Loucy (cell line): ENCODE results near the gene STAT3.
"Not testable (repeated sequence)": the region's sequence is repeated elsewhere in the genome, so short reads cannot be mapped to it uniquely, and the experiment has no call there.

ENCODE experiments used
- H2AFZ ChIP-seq: fragments of 200-600 bp; sonication (generic); 2 replicates; pipeline ENCODE4 v1.6.0; 2016; ENCODE audit warnings: antibody characterized with exemption, mild to moderate bottlenecking, low read length, moderate library complexity
- H3F3A ChIP-seq: fragments of 200-600 bp; 2 replicates; pipeline ENCODE4 v1.6.0; 2016; ENCODE audit warnings: antibody characterized with exemption, low read depth, mild to moderate bottlenecking
- H3K27me3 ChIP-seq: fragments of 200-600 bp; sonication (generic); 2 replicates; pipeline ENCODE4 v1.6.1; 2014; ENCODE audit warnings: low read length, mild to moderate bottlenecking; ENCODE audit not compliant: insufficient read depth, poor library complexity, severe bottlenecking
- H3K36me3 ChIP-seq: fragments of 200-600 bp; sonication (generic); 2 replicates; pipeline ENCODE4 v1.6.1; 2016; ENCODE audit warnings: low read length; ENCODE audit not compliant: insufficient read depth
- H3K4me1 ChIP-seq: fragments of 200-600 bp; sonication (generic); 2 replicates; pipeline ENCODE4 v1.5.1; 2014; ENCODE audit warnings: low read length, mild to moderate bottlenecking; ENCODE audit not compliant: insufficient read depth, poor library complexity, severe bottlenecking
- H3K4me2 ChIP-seq: fragments of 200-600 bp; sonication (generic); 2 replicates; pipeline ENCODE4 v1.6.0; 2014; ENCODE audit warnings: antibody characterized with exemption, low read length, low read depth, mild to moderate bottlenecking; ENCODE audit not compliant: poor library complexity, severe bottlenecking
- H3K4me3 ChIP-seq: fragments of 200-600 bp; sonication (generic); 2 replicates; pipeline ENCODE4 v1.5.1; 2014; ENCODE audit warnings: low read length, mild to moderate bottlenecking, mixed read lengths; ENCODE audit not compliant: poor library complexity, severe bottlenecking
- H3K79me2 ChIP-seq: fragments of 200-600 bp; sonication (generic); 2 replicates; pipeline ENCODE4 v1.6.1; 2014; ENCODE audit warnings: low read length; ENCODE audit not compliant: insufficient read depth
- H3K9ac ChIP-seq: fragments of 200-600 bp; sonication (generic); 2 replicates; pipeline ENCODE4 v1.6.0; 2014; ENCODE audit warnings: mild to moderate bottlenecking, low read depth, low read length, moderate library complexity; ENCODE audit not compliant: poor library complexity, severe bottlenecking
- H3K9me2 ChIP-seq: fragments of 200-600 bp; sonication (generic); replicated peaks from 2 replicates; pipeline ENCODE4 v1.6.1; 2016; ENCODE audit warnings: low read depth, low read length, mixed read lengths
- H3K9me3 ChIP-seq: fragments of 200-600 bp; sonication (generic); 2 replicates; pipeline ENCODE4 v1.6.1; 2014; ENCODE audit warnings: mild to moderate bottlenecking, antibody characterized with exemption, low read length, low read depth; ENCODE audit not compliant: insufficient read depth
- H4K20me1 ChIP-seq: fragments of 200-600 bp; sonication (generic); 2 replicates; pipeline ENCODE4 v1.6.0; 2014; ENCODE audit warnings: antibody characterized with exemption, low read length, mild to moderate bottlenecking; ENCODE audit not compliant: insufficient read depth, poor library complexity, severe bottlenecking
- EZH2phosphoT487 ChIP-seq: fragments of 200-600 bp; IDR thresholded peaks from 2 replicates; pipeline ENCODE4 v1.6.1; 2018; ENCODE audit warnings: antibody characterized with exemption, mild to moderate bottlenecking, moderate library complexity, borderline replicate concordance
- TF ChIP-seq, protein P1 (sequence below): fragments of 200-600 bp; sonication (generic); conservative IDR thresholded peaks from 2 replicates; pipeline ENCODE4 v1.5.1; 2014; ENCODE audit warnings: mild to moderate bottlenecking, antibody characterized with exemption, low read length

STAT3 gene

DNA sequence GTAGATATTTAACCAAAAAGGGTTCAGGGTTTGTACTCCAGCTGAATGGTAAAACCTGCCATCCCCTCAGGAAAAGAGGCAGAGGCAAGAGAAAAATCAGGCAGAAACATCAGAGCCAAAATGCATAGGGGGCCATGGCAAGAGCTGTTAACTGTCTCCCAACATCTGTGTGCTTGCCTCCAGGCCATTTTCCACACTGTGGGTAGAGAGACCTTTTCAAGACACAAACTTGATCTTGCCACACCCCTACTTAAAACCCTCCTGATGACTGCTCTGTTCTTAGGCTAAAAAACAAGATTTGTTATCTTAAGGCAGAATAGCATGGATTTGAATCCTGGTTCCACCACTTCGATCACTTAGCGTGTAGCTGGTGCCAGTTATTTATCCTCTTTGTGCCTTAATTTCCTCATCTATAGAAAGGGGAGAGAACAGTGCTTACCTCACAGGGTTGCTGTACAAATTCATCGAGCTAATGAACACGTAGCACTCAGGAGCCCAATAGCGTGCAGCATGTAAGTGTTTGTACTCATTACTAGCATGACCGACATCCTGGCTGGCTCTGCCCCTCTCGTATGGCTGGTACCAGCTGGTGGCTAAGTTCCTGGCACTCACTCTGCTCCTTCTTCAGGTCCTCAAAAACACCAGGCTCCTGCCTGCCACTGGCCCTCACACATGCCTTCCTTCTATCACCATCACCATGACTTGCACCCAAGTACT is 25.8 kb downstream of the STAT3 start:
- Histone ChIP-seq H3K4me1 (peaks cover 5% of the 10 kb centered on the region), H2AFZ (no peak overlapping the region), H3K9me3 (no peaks in the 10 kb centered on the region), H3K9me2 (no peaks in the 10 kb centered on the region), H3K4me2 (no peak overlapping the region), H3K9ac (no peak overlapping the region), H3F3A (no peaks in the 10 kb centered on the region), H3K4me3 (no peak overlapping the region), H3K27me3 (no peaks in the 10 kb centered on the region), H3K79me2 (peaks cover 95% of the 10 kb centered on the region), H4K20me1 (peaks cover 22% of the 10 kb centered on the region), H3K36me3 (no peaks in the 10 kb centered on the region; the same call in 1 of the 2 replicates)
- no peak for TF ChIP-seq EZH2phosphoT487
- TF ChIP-seq, protein P1, sequence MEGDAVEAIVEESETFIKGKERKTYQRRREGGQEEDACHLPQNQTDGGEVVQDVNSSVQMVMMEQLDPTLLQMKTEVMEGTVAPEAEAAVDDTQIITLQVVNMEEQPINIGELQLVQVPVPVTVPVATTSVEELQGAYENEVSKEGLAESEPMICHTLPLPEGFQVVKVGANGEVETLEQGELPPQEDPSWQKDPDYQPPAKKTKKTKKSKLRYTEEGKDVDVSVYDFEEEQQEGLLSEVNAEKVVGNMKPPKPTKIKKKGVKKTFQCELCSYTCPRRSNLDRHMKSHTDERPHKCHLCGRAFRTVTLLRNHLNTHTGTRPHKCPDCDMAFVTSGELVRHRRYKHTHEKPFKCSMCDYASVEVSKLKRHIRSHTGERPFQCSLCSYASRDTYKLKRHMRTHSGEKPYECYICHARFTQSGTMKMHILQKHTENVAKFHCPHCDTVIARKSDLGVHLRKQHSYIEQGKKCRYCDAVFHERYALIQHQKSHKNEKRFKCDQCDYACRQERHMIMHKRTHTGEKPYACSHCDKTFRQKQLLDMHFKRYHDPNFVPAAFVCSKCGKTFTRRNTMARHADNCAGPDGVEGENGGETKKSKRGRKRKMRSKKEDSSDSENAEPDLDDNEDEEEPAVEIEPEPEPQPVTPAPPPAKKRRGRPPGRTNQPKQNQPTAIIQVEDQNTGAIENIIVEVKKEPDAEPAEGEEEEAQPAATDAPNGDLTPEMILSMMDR = no peak

DNA sequence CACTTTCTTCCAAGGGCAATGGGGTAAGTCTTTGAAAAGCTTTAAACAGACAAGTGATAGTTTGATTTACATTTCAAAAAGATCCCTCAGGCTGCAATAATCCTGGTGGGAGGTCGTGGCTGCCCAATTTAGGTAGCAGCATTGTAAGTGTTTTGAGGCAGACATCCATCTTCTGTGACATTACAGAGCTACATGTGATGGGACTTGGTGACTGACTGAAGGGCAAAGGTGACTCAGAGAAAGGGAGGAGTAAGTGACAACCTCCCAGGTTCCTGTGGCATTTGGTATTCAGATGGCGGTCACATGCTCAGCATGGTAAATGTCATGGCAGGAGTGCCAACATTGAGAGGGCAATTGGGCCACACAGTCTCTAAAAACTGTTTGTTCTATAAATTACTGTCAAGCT is 26.5 kb downstream of the STAT3 start:
- H3K36me3 ChIP-seq = no peaks in the 10 kb centered on the region; the same call in 1 of the 2 replicates
- TF ChIP-seq EZH2phosphoT487 = no peak
- TF ChIP-seq, protein P1 = no peak
- no peak overlapping the region for H2AFZ ChIP-seq
- H3K9ac ChIP-seq = no peak overlapping the region
- no peak overlapping the region for H3K4me3 ChIP-seq
- H3K27me3 ChIP-seq = no peaks in the 10 kb centered on the region
- H3K9me2 ChIP-seq = no peaks in the 10 kb centered on the region
- H3K4me2 ChIP-seq = no peak overlapping the region
- no peaks in the 10 kb centered on the region for H3F3A ChIP-seq
- H3K4me1 ChIP-seq = peaks cover 5% of the 10 kb centered on the region
- H3K9me3 ChIP-seq = no peaks in the 10 kb centered on the region
- peaks cover 96% of the 10 kb centered on the region for H3K79me2 ChIP-seq
- H4K20me1 ChIP-seq = peaks cover 22% of the 10 kb centered on the region

DNA sequence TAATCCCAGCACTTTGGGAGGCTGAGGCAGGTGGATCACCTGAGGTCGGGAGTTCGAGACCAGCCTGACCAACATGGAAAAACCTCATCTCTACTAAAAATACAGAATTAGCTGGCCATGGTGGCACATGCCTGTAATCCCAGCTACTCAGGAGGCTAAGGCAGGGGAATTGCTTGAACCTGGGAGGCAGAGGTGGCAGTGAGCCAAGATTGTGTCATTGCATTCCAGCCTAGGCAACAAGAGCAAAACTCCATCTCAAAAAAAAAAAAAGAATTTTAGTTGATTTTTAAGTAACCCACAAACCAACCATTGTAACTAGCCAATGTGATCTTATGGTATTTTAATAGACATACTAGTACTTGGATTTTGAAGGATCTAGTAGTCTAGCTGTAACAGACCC is 27.9 kb downstream of the STAT3 start:
- H4K20me1 ChIP-seq = peaks cover 29% of the 10 kb centered on the region

DNA sequence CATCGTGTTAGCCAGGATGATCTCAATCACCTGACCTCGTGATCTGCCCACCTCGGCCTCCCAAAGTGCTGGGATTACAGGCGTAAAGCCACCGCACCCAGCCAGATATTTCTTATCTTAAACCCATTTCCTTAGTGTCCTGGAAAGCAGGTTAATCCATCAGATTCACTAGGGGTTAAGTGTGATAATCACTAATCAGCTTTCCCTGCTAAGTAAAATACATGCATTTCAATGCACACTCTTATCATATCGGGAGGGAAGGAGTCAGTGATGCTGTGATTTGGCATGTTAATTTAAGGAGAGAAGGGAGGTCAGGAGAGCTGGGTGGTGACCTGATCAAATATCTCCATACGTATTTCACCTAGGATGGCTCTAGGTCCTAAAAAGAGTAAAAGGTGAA is 29.1 kb downstream of the STAT3 start:
- H3K9me2 ChIP-seq = no peaks in the 10 kb centered on the region
- no peak overlapping the region for H3K4me3 ChIP-seq
- H3K79me2 ChIP-seq = peaks cover 92% of the 10 kb centered on the region
- peaks cover 25% of the 10 kb centered on the region for H4K20me1 ChIP-seq
- no peak overlapping the region for H3K9ac ChIP-seq
- no peak overlapping the region for H2AFZ ChIP-seq
- H3F3A ChIP-seq = no peaks in the 10 kb centered on the region
- H3K36me3 ChIP-seq = no peaks in the 10 kb centered on the region; the same call in 1 of the 2 replicates
- no peaks in the 10 kb centered on the region for H3K9me3 ChIP-seq
- no peak overlapping the region for H3K4me2 ChIP-seq
- H3K27me3 ChIP-seq = no peaks in the 10 kb centered on the region
- no peak for TF ChIP-seq EZH2phosphoT487
- TF ChIP-seq, protein P1 = no peak
- peaks cover 15% of the 10 kb centered on the region for H3K4me1 ChIP-seq

More for the DNA sequence above, 27.9 kb downstream of the STAT3 start:
- not testable (repeated sequence) for H3K9me3 ChIP-seq, H3K36me3 ChIP-seq, H3F3A ChIP-seq, H3K9ac ChIP-seq, H3K4me2 ChIP-seq, H3K27me3 ChIP-seq, H3K9me2 ChIP-seq, H2AFZ ChIP-seq, H3K4me3 ChIP-seq
- Histone ChIP-seq H3K4me1 (peaks cover 11% of the 10 kb centered on the region), H3K79me2 (peaks cover 92% of the 10 kb centered on the region)
